ENCODE results near the gene HDAC6.

Gene HDAC6

GRCh38 chrX:48802089-48802904 is 430 bp downstream of the HDAC6 start (continued):
- TF ChIP-seq, protein P1, sequence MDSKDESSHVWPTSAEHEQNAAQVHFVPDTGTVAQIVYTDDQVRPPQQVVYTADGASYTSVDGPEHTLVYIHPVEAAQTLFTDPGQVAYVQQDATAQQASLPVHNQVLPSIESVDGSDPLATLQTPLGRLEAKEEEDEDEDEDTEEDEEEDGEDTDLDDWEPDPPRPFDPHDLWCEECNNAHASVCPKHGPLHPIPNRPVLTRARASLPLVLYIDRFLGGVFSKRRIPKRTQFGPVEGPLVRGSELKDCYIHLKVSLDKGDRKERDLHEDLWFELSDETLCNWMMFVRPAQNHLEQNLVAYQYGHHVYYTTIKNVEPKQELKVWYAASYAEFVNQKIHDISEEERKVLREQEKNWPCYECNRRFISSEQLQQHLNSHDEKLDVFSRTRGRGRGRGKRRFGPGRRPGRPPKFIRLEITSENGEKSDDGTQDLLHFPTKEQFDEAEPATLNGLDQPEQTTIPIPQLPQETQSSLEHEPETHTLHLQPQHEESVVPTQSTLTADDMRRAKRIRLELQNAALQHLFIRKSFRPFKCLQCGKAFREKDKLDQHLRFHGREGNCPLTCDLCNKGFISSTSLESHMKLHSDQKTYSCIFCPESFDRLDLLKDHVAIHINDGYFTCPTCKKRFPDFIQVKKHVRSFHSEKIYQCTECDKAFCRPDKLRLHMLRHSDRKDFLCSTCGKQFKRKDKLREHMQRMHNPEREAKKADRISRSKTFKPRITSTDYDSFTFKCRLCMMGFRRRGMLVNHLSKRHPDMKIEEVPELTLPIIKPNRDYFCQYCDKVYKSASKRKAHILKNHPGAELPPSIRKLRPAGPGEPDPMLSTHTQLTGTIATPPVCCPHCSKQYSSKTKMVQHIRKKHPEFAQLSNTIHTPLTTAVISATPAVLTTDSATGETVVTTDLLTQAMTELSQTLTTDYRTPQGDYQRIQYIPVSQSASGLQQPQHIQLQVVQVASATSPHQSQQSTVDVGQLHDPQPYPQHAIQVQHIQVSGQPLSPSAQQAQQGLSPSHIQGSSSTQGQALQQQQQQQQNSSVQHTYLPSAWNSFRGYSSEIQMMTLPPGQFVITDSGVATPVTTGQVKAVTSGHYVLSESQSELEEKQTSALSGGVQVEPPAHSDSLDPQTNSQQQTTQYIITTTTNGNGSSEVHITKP (tag by site-specific recombination; IDR thresholded peaks at IDR 0.05) = peak; percentile 90
- TF ChIP-seq ZNF624 (tag by site-specific recombination; IDR thresholded peaks at IDR 0.05) (no peak), GLIS1 (tag by site-specific recombination; IDR thresholded peaks at IDR 0.05) (0 out of 2 replicates have a peak, but pooled peaks have one; percentile 9), ZNF830 (tag by site-specific recombination; IDR thresholded peaks at IDR 0.05; ENCODE audit: low read depth) (no peak), ZNF335 (tag by site-specific recombination; conservative IDR thresholded peaks at IDR 0.05) (peak; percentile 89), ZBTB8A (tag by site-specific recombination; IDR thresholded peaks at IDR 0.05) (peak; percentile 57; the same call in 1 of the 2 replicates), ZSCAN16 (tag by site-specific recombination; IDR thresholded peaks at IDR 0.05) (no peak), ZNF138 (tag by site-specific recombination; IDR thresholded peaks at IDR 0.05; ENCODE audit: borderline replicate concordance) (no peak), KLF1 (tag by site-specific recombination; IDR thresholded peaks at IDR 0.05) (peak; percentile 76), GLIS2 (tag by site-specific recombination; IDR thresholded peaks at IDR 0.05) (peak; percentile 38; the same call in 1 of the 2 replicates), ZNF571 (tag by site-specific recombination; IDR thresholded peaks at IDR 0.05) (no peak), FEZF1 (tag by site-specific recombination; IDR thresholded peaks at IDR 0.05) (no peak), ZNF292 (tag by site-specific recombination; IDR thresholded peaks at IDR 0.05; ENCODE audit: borderline replicate concordance, low read depth) (no peak), ZNF426 (tag by site-specific recombination; IDR thresholded peaks at IDR 0.05) (no peak), TRIM28 (IDR thresholded peaks at IDR 0.05; ENCODE audit: borderline replicate concordance, low read length) (no peak), ZNF747 (tag by site-specific recombination; IDR thresholded peaks at IDR 0.05) (no peak), ZNF48 (tag by site-specific recombination; IDR thresholded peaks at IDR 0.05) (no peak), ZNF548 (tag by site-specific recombination; IDR thresholded peaks at IDR 0.05) (no peak), PRDM1 (tag by site-specific recombination; IDR thresholded peaks at IDR 0.05) (peak; percentile 71), ZNF404 (tag by site-specific recombination; IDR thresholded peaks at IDR 0.05) (no peak)
- TF ChIP-seq, protein P2, sequence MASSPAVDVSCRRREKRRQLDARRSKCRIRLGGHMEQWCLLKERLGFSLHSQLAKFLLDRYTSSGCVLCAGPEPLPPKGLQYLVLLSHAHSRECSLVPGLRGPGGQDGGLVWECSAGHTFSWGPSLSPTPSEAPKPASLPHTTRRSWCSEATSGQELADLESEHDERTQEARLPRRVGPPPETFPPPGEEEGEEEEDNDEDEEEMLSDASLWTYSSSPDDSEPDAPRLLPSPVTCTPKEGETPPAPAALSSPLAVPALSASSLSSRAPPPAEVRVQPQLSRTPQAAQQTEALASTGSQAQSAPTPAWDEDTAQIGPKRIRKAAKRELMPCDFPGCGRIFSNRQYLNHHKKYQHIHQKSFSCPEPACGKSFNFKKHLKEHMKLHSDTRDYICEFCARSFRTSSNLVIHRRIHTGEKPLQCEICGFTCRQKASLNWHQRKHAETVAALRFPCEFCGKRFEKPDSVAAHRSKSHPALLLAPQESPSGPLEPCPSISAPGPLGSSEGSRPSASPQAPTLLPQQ (tag by site-specific recombination; IDR thresholded peaks at IDR 0.05) = peak; percentile 62; the same call in 1 of the 2 replicates

DNA sequence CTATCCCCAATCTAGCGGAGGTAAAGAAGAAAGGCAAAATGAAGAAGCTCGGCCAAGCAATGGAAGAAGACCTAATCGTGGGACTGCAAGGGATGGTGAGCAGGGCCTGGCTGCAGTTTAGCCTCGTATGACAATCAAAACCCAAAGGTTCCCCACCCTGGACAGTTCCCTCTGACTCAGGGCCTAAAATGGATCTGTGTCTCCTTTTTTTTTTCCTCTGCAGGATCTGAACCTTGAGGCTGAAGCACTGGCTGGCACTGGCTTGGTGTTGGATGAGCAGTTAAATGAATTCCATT is 986 bp downstream of the HDAC6 start:
- TF ChIP-seq ZNF530 (tag by site-specific recombination; IDR thresholded peaks at IDR 0.05; ENCODE audit: low read depth) (no peak), REST (tag by site-specific recombination; IDR thresholded peaks at IDR 0.05) (peak; percentile 88)
- CTCF ChIA-PET = no interaction called here
- POLR2A ChIA-PET = no interaction called here
- peaks cover 10 to 37% of the 10 kb centered on the region in 2 experiments; a peak in 2 of 3 replicates for H3K36me3 ChIP-seq (ENCODE audit: control insufficient read depth in 2 of 2, insufficient read depth in 1 of 2, low read length in 2 of 2)
- peaks cover 4% of the 10 kb centered on the region; the same call in 1 of the 2 replicates for H3K4me1 ChIP-seq (ENCODE audit: control insufficient read depth, insufficient read depth, low read length)
- H3K9me3 ChIP-seq (ENCODE audit: control insufficient read depth, insufficient read depth, low read depth, low read length) = no peaks in the 10 kb centered on the region
- no peak overlapping the region for H3K4me3 ChIP-seq (ENCODE audit: low read depth, low read length)
- peak overlapping the region; percentile 51; the same call in 1 of the 2 replicates for H3K27ac ChIP-seq (ENCODE audit: extremely low read depth, low read depth, low read length)

All from HEK293 (cell line).